Measurements from ENCODE around the gene TPST1. TPM values are rescaled to one million over a fixed set of nuclear protein-coding genes. Genes with fewer than 3 reads are reported as not detected.

TPST1 gene
- total and polyA plus RNA-seq, 2 of the 8 experiments (the other 6 are each of a cell fraction or from before 2014, with no cell fraction given): 8.2 to 18.4 TPM

GRCh38 chr7:66277492-66277891 is 72.4 kb downstream of the TPST1 start:
- H3K4me2 ChIP-seq (ENCODE audit: insufficient read depth in 1 of 2, low read depth in 2 of 2, low read length in 2 of 2): no peak overlapping the region
- no peak overlapping the region for H4K91ac ChIP-seq (replicated peaks; ENCODE audit: insufficient read length, low read length)
- H2BK120ac ChIP-seq (replicated peaks; ENCODE audit: low read depth, low read length): no peak overlapping the region
- no peak overlapping the region for H2AK5ac ChIP-seq (ENCODE audit: low read depth, low read length)
- H3K27ac ChIP-seq (ENCODE audit: low read depth, low read length): no peak overlapping the region
- ChIA-PET CTCF (ENCODE audit: partially characterized antibody) (interaction anchor here (1.8 kb wide), 1 partner anchor 124 kb away, joined by 3 read pairs; no protein-coding TSS in a partner anchor), POLR2A (ENCODE audit: partially characterized antibody) (no interaction called here)
- no peak for FAIRE-seq
- no peak for TF ChIP-seq ATF2 (IDR thresholded peaks at IDR 0.05; ENCODE audit: low read length)
- no peak for DNase-seq (ENCODE audit: low read depth in 1 of 2, low spot score in 2 of 2)
- no peaks in the 10 kb centered on the region for H3K27me3 ChIP-seq (replicated peaks in 1 of 4; ENCODE audit: control insufficient read depth in 3 of 4, extremely low read depth in 1 of 4, insufficient read depth in 3 of 4, low read length in 3 of 4)
- H2BK20ac ChIP-seq (ENCODE audit: low read length): no peak overlapping the region
- H3K36me3 ChIP-seq (ENCODE audit: control insufficient read depth in 2 of 4, insufficient read depth in 4 of 4, low read length in 3 of 4): no peaks in the 10 kb centered on the region
- H3K4me3 ChIP-seq (ENCODE audit: extremely low read depth in 1 of 4, insufficient read depth in 2 of 4, low read depth in 3 of 4, low read length in 4 of 4): no peak overlapping the region
- no peaks in the 10 kb centered on the region for H3K23me2 ChIP-seq (ENCODE audit: low read depth, low read length)
- H2BK12ac ChIP-seq (ENCODE audit: low read depth, low read length): no peak overlapping the region
- H3K23ac ChIP-seq (ENCODE audit: insufficient read length): no peak overlapping the region
- no peak overlapping the region for H4K8ac ChIP-seq (ENCODE audit: extremely low read depth, insufficient read depth, low read length)
- H2BK15ac ChIP-seq (ENCODE audit: low read length): no peak overlapping the region
- H4K20me1 ChIP-seq (replicated peaks in 1 of 2; ENCODE audit: control insufficient read depth in 1 of 2, insufficient read depth in 2 of 2, low read length in 2 of 2): no peaks in the 10 kb centered on the region
- H3K14ac ChIP-seq (ENCODE audit: insufficient read length): no peak overlapping the region
- H3K79me1 ChIP-seq (ENCODE audit: low read depth, low read length): no peaks in the 10 kb centered on the region
- H3K56ac ChIP-seq (replicated peaks; ENCODE audit: insufficient read length, low read depth, low read length): no peak overlapping the region
- no peak overlapping the region for H3K18ac ChIP-seq (ENCODE audit: extremely low read depth, low read length)
- H2AFZ ChIP-seq (ENCODE audit: low read length): no peak overlapping the region
- H3K9ac ChIP-seq (replicated peaks in 1 of 4; ENCODE audit: extremely low read depth in 1 of 4, low read depth in 3 of 4, low read length in 3 of 4): no peak overlapping the region
- H2BK5ac ChIP-seq (ENCODE audit: low read depth, low read length): no peak overlapping the region
- peaks cover 0 to 9% of the 10 kb centered on the region in 2 experiments; a peak in 1 of 4 replicates for H3K79me2 ChIP-seq (ENCODE audit: control insufficient read depth in 1 of 2, insufficient read depth in 2 of 2, low read length in 2 of 2)
- no peak overlapping the region for H3K4ac ChIP-seq (replicated peaks; ENCODE audit: insufficient read length, low read depth, low read length)
- no peaks in the 10 kb centered on the region for H3K4me1 ChIP-seq (replicated peaks in 1 of 4; ENCODE audit: control insufficient read depth in 3 of 4, insufficient read depth in 4 of 4, low read length in 3 of 4)
- no peaks in the 10 kb centered on the region for H3K9me3 ChIP-seq (ENCODE audit: insufficient read depth in 2 of 2, low read depth in 1 of 2, low read length in 1 of 2)
- no peak overlapping the region for H4K5ac ChIP-seq (ENCODE audit: insufficient read length, low read depth, low read length)

All from H1 (cell line).